T-helper 1 cell treated with Interleukin-12 subunit alpha and Interleukin-12 subunit beta and Interleukin-4 antibody, amounts not matched to agents 30 ng/mL and 1 ng/mL, for 36 hours (primary cell): ENCODE results near the gene DNAJB1. TPM values are rescaled to one million over a fixed set of nuclear protein-coding genes. Genes with fewer than 3 reads are reported as not detected.
"Not testable (repeated sequence)": the region's sequence is repeated elsewhere in the genome, so short reads cannot be mapped to it uniquely, and the experiment has no call there.

Experiments
- intact Hi-C: fragments of 100-400 bp; cut with micrococcal nuclease; formaldehyde crosslinking; loops from one replicate; pipeline ENCODE4 v1.15.1; 2024
- total RNA-seq: library from RNA; stranded (reverse); gene quantifications from 2 replicates; pipeline ENCODE4 v1.2.3, GENCODE V29; 2022

Gene DNAJB1
- total RNA-seq, 1 donor from 2014 or later = 79.9 TPM

- intact Hi-C loops = loop anchor here (10.0 kb wide), 4 partner anchors 521 to 1741 kb away; partner anchors contain the start of genes IER2, RFX1, STX10 and TPM4
These were observed 7.5 kb upstream of the DNAJB1 start for GRCh38 chr19:14525729-14526128.

- intact Hi-C loops = loop anchor here (10.0 kb wide), 4 partner anchors 516 to 1736 kb away; partner anchors contain the start of genes IER2, RFX1, STX10 and TPM4
These were observed 2.3 kb upstream of the DNAJB1 start for GRCh38 chr19:14520543-14520942.

GRCh38 chr19:14519860-14520407, 1.7 kb upstream of the DNAJB1 start:
- intact Hi-C loops = loop anchor here (2.0 to 10.0 kb wide), 6 partner anchors 383 to 1735 kb away; partner anchors contain the start of genes ASF1B, DCAF15, IER2 and RFX1

GRCh38 chr19:14519245-14519859, 1.2 kb upstream of the DNAJB1 start:
- intact Hi-C loops = loop anchor here (2.0 kb wide), 2 partner anchors 383 to 567 kb away; partner anchors contain the start of genes ASF1B and DCAF15

GRCh38 chr19:14517446-14517839, 754 bp downstream of the DNAJB1 start:
- intact Hi-C loops = no loop called here

GRCh38 chr19:14516746-14517438, 1.3 kb downstream of the DNAJB1 start:
- intact Hi-C loops = no loop called here

- intact Hi-C loops = no loop called here
These were observed 2.1 kb downstream of the DNAJB1 start for GRCh38 chr19:14516048-14516534.

GRCh38 chr19:14515501-14516047, 2.6 kb downstream of the DNAJB1 start:
- intact Hi-C loops = no loop called here

GRCh38 chr19:14514215-14514863, 3.9 kb downstream of the DNAJB1 start:
- intact Hi-C loops = no loop called here

- intact Hi-C loops = no loop called here
These were observed 5.7 kb downstream of the DNAJB1 start for GRCh38 chr19:14512406-14512961.

- intact Hi-C loops = no loop called here
These were observed 7.0 kb downstream of the DNAJB1 start for GRCh38 chr19:14511229-14511593.

- intact Hi-C loops = no loop called here
These were observed 7.6 kb downstream of the DNAJB1 start for GRCh38 chr19:14510311-14511228.

GRCh38 chr19:14507704-14508542, 10.3 kb downstream of the DNAJB1 start:
- intact Hi-C loops = loop anchor here (1.0 to 2.0 kb wide), 3 partner anchors 10 to 21 kb away; partner anchors contain the start of genes DNAJB1 and TECR

- intact Hi-C loops = loop anchor here (1.0 to 2.0 kb wide), 3 partner anchors 9 to 46 kb away; partner anchors contain the start of gene GIPC1
These were observed 12.5 kb downstream of the DNAJB1 start for GRCh38 chr19:14505488-14506239.

GRCh38 chr19:14504575-14504974, 13.6 kb downstream of the DNAJB1 start:
- intact Hi-C loops = not testable (repeated sequence)

- intact Hi-C loops = no loop called here
These were observed 14.9 kb downstream of the DNAJB1 start for GRCh38 chr19:14503285-14503684.

GRCh38 chr19:14502334-14503092, 15.7 kb downstream of the DNAJB1 start:
- intact Hi-C loops = no loop called here
